OCI-LY1 (cell line): ENCODE measurements around the gene SUFU.

Source experiments
- H2AFZ ChIP-seq: fragments of 200-600 bp; sonication (generic), shearing (Covaris generic); 2 replicates; pipeline ENCODE4 v1.6.0; 2014; ENCODE audit warnings: antibody characterized with exemption, mild to moderate bottlenecking, low read length
- H3F3A ChIP-seq: fragments of 200-600 bp; sonication (generic), shearing (Covaris generic); 2 replicates; pipeline ENCODE4 v1.6.0; 2014; ENCODE audit warnings: mild to moderate bottlenecking, antibody characterized with exemption, low read length, moderate library complexity; ENCODE audit not compliant: insufficient read depth
- H3K27ac ChIP-seq: fragments of 200-600 bp; sonication (generic); 2 replicates; pipeline ENCODE4 v1.5.1; 2014; ENCODE audit warnings: low read length, mixed run types, mild to moderate bottlenecking, low read depth; ENCODE audit not compliant: poor library complexity, severe bottlenecking
- H3K27me3 ChIP-seq: fragments of 200-600 bp; sonication (generic); 2 replicates; pipeline ENCODE4 v1.6.0; 2014; ENCODE audit warnings: antibody characterized with exemption, mild to moderate bottlenecking, low read length, moderate library complexity; ENCODE audit not compliant: insufficient read depth
- H3K36me3 ChIP-seq: fragments of 200-600 bp; sonication (generic); 2 replicates; pipeline ENCODE4 v1.6.1; 2014; ENCODE audit warnings: mild to moderate bottlenecking, antibody characterized with exemption, low read length, moderate library complexity, mixed read lengths; ENCODE audit not compliant: insufficient read depth
- H3K4me1 ChIP-seq: fragments of 200-600 bp; sonication (generic); 2 replicates; pipeline ENCODE4 v1.5.1; 2014; ENCODE audit warnings: mild to moderate bottlenecking, low read length, moderate library complexity; ENCODE audit not compliant: insufficient read depth, severe bottlenecking
- H3K4me2 ChIP-seq: fragments of 200-600 bp; sonication (generic), shearing (Covaris generic); 2 replicates; pipeline ENCODE4 v1.6.1; 2014; ENCODE audit warnings: low read length
- H3K4me3 ChIP-seq: fragments of 200-600 bp; sonication (generic); 2 replicates; pipeline ENCODE4 v1.5.1; 2014; ENCODE audit warnings: low read length, low read depth, mild to moderate bottlenecking, mixed read lengths; ENCODE audit not compliant: poor library complexity, severe bottlenecking
- H3K79me2 ChIP-seq: fragments of 200-600 bp; shearing (Covaris generic); 2 replicates; pipeline ENCODE4 v1.6.1; 2016; ENCODE audit warnings: mixed run types, low read length, mixed read lengths; ENCODE audit not compliant: insufficient read depth
- H3K9ac ChIP-seq: fragments of 200-600 bp; sonication (generic), shearing (Covaris generic); 2 replicates; pipeline ENCODE4 v1.6.1; 2014; ENCODE audit warnings: mild to moderate bottlenecking, low read length, mixed read lengths
- H3K9me2 ChIP-seq: fragments of 200-600 bp; sonication (generic), shearing (Covaris generic); 2 replicates; pipeline ENCODE4 v1.6.1; 2014; ENCODE audit warnings: low read depth, mild to moderate bottlenecking, low read length, mixed read lengths
- H3K9me3 ChIP-seq: fragments of 200-600 bp; shearing (Covaris generic); 2 replicates; pipeline ENCODE4 v1.6.1; 2014; ENCODE audit warnings: low read length, mixed read lengths
- H4K20me1 ChIP-seq: fragments of 200-600 bp; sonication (generic), shearing (Covaris generic); 2 replicates; pipeline ENCODE4 v1.6.0; 2016; ENCODE audit warnings: mild to moderate bottlenecking, low read length; ENCODE audit not compliant: insufficient read depth
- CTCF ChIP-seq: fragments of 200-600 bp; sonication (generic), shearing (Covaris generic); IDR thresholded peaks from 2 replicates; pipeline ENCODE4 v1.5.1; 2017; ENCODE audit warnings: mild to moderate bottlenecking, antibody characterized with exemption, low read length, moderate library complexity, mixed read lengths
- EZH2 ChIP-seq: fragments of 200-600 bp; sonication (generic), shearing (Covaris generic); IDR thresholded peaks from 2 replicates; pipeline ENCODE4 v1.8.0; 2017; ENCODE audit warnings: borderline replicate concordance, mixed run types, mild to moderate bottlenecking, antibody characterized with exemption, low read length, moderate library complexity, mixed read lengths

Gene SUFU

DNA sequence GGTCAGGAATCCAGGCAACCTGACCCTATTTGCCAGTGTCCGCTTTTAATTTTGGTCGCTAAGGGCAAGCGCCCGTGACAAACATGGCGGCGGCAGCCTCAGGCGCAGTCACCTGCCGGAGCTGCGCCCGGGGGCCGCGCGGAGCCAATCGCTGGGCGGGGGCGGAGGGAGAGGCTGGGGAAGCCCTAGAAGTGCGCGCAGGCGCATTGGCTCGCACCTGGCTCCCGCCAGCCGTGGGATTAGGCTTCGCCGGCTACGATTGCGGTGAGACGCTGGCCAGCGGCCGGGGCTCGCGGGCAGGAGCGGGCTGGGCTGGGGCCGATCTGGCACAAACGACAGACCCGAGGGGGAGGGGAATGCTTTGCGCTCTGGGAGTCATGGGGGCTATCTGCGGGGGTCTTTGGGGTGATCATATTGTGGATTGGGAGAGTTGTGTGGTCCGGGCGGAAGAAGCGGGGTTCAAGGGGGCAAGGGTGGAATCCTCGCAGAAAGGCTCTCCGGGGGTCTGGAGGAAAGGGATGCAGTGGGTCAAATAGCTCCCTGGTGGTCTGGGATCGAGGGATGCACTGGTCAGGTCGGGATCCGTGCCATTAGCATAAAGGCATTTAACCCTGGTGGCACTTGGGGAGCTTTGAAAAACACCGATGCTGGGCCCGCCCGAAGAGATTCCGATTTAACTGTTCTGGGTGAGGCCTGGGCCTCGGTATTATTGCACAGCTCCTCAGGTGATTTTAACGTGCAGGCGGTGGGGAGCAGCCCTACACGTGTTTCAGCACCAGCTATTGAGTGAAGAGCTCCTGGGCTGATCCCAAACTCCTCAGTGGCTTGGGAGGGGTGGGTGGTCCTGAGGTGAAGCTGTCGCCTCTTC lies 42.4 kb upstream of the SUFU start:
- H4K20me1 ChIP-seq: no peaks in the 10 kb centered on the region
- peaks cover 31% of the 10 kb centered on the region for H3K4me1 ChIP-seq
- H3K27me3 ChIP-seq: no peaks in the 10 kb centered on the region
- peak overlapping the region; percentile 85 for H3K4me3 ChIP-seq
- peak overlapping the region; percentile 94 for H3K27ac ChIP-seq
- H2AFZ ChIP-seq: peak overlapping the region; percentile 82; the same call in 1 of the 2 replicates
- no peaks in the 10 kb centered on the region for H3K79me2 ChIP-seq
- H3K9me3 ChIP-seq: no peaks in the 10 kb centered on the region
- peak overlapping the region; percentile 93 for H3K9ac ChIP-seq
- TF ChIP-seq EZH2: no peak
- no peak for TF ChIP-seq CTCF
- no peaks in the 10 kb centered on the region for H3F3A ChIP-seq
- H3K9me2 ChIP-seq: no peaks in the 10 kb centered on the region
- peak overlapping the region; percentile 94 for H3K4me2 ChIP-seq
- H3K36me3 ChIP-seq: peaks cover 1% of the 10 kb centered on the region; the same call in 1 of the 2 replicates

GRCh38 chr10:102462512-102463054 lies 41.2 kb upstream of the SUFU start:
- Histone ChIP-seq H3K4me3 (peak overlapping the region; percentile 85), H3K27ac (peak overlapping the region; percentile 94), H3F3A (no peaks in the 10 kb centered on the region), H4K20me1 (no peaks in the 10 kb centered on the region), H3K27me3 (no peaks in the 10 kb centered on the region), H3K9me2 (no peaks in the 10 kb centered on the region), H3K9me3 (no peaks in the 10 kb centered on the region), H3K4me2 (peak overlapping the region; percentile 94), H3K79me2 (no peaks in the 10 kb centered on the region), H3K36me3 (no peaks in the 10 kb centered on the region; the same call in 1 of the 2 replicates), H3K9ac (peak overlapping the region; percentile 93), H2AFZ (no peak overlapping the region), H3K4me1 (peaks cover 31% of the 10 kb centered on the region)
- no peak for TF ChIP-seq EZH2
- TF ChIP-seq CTCF: no peak

DNA sequence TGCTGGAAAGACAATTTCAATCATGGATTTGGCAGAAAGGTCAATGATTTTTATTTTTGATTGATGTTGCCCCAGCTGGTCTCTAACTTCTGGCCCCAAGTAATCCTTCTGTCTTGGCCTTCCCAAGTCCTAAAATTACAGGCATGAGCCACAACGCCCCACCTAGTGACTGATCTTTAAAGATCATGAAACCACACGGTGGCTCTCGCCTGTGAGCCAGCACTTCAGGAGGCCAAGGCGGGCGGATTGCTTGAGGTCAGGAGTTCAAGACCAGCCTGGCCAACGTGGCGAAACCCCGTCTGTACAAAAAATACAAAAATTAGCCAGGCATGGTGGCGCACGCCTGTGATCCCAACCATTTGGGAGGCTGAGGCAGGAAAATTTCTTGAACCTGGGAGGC lies 39.8 kb upstream of the SUFU start:
- H3K4me3 ChIP-seq: peak overlapping the region; percentile 85
- peak overlapping the region; percentile 94 for H3K4me2 ChIP-seq
- TF ChIP-seq EZH2: no peak
- TF ChIP-seq CTCF: no peak

More for the DNA sequence above, 39.8 kb upstream of the SUFU start:
- Histone ChIP-seq H3F3A (no peaks in the 10 kb centered on the region), H2AFZ (no peak overlapping the region), H3K36me3 (peaks cover 5% of the 10 kb centered on the region), H3K79me2 (no peaks in the 10 kb centered on the region), H3K27ac (peak overlapping the region; percentile 94), H4K20me1 (no peaks in the 10 kb centered on the region), H3K9ac (peak overlapping the region; percentile 75; the same call in 1 of the 2 replicates), H3K9me2 (no peaks in the 10 kb centered on the region), H3K27me3 (no peaks in the 10 kb centered on the region), H3K9me3 (no peaks in the 10 kb centered on the region), H3K4me1 (peaks cover 31% of the 10 kb centered on the region)
